ENCODE results near the gene KLHL5. TPM values are rescaled to one million over a fixed set of nuclear protein-coding genes. Genes with fewer than 3 reads are reported as not detected.
A peak's percentile ranks its signal among the peaks of the same experiment; 100 is the strongest.

Gene KLHL5
- total and polyA plus RNA-seq, 9 of the 15 experiments (the other 6 are each of a cell fraction or from before 2014, with no cell fraction given): 8.0 to 30.8 (median 22.1) TPM

DNA sequence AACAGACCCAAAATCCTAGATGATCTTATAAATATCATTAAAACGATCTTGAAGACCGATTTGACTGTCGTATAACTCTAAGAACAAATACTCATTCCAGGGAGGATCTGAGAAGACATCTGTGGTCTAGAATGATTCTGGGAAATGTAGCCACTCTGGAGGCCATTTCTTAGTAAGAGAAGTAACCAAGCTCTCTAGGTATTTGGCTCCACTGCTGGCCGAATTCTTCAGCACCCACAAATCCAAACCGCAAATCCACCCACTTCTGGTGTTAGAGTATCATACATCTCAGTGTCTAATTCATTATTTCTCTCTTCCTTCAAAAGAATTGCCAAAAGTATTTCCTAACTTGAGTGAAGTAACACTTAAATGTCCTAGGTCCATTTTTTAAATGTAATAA is 23.9 kb downstream of the KLHL5 start (continued):
- TF ChIP-seq, protein P1, sequence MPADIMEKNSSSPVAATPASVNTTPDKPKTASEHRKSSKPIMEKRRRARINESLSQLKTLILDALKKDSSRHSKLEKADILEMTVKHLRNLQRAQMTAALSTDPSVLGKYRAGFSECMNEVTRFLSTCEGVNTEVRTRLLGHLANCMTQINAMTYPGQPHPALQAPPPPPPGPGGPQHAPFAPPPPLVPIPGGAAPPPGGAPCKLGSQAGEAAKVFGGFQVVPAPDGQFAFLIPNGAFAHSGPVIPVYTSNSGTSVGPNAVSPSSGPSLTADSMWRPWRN (IDR thresholded peaks at IDR 0.05; ENCODE audit: low read depth): peak; percentile 67; the same call in 1 of the 2 replicates
- TF ChIP-seq PHF8 (IDR thresholded peaks at IDR 0.05; ENCODE audit: borderline replicate concordance, low read length) (no peak), BMI1 (IDR thresholded peaks at IDR 0.05; ENCODE audit: low read length) (no peak), EP300 (IDR thresholded peaks at IDR 0.05; ENCODE audit: low read length) (peak; percentile 56; the same call in 1 of the 2 replicates), HDAC1 (IDR thresholded peaks at IDR 0.05) (peak in 1 of 2 experiments; percentile 62; a peak in 2 of 4 replicates), THRAP3 (IDR thresholded peaks at IDR 0.05; ENCODE audit: borderline replicate concordance) (no peak), EP400 (IDR thresholded peaks at IDR 0.05) (no peak), POLR3G (IDR thresholded peaks at IDR 0.05; ENCODE audit: extremely low read depth, insufficient read length, insufficient replicate concordance) (no peak), CBFA2T3 (IDR thresholded peaks at IDR 0.05) (peak; percentile 33), ZNF707 (CRISPR knock-in tag; conservative IDR thresholded peaks at IDR 0.05) (no peak), CEBPG (CRISPR knock-in tag; IDR thresholded peaks at IDR 0.05) (no peak), CEBPG (tag; conservative IDR thresholded peaks at IDR 0.05 in 1 of 2, IDR thresholded peaks at IDR 0.05 in 1 of 2) (no peak), TEAD2 (tag; IDR thresholded peaks at IDR 0.05) (no peak), EGR1 (conservative IDR thresholded peaks at IDR 0.05) (peak; percentile 28), BRD9 (IDR thresholded peaks at IDR 0.05; ENCODE audit: low read depth, partially characterized antibody) (no peak), BACH1 (tag; IDR thresholded peaks at IDR 0.05) (peak; percentile 27; the same call in 1 of the 2 replicates), SMARCA4 (IDR thresholded peaks at IDR 0.05) (peak; percentile 46; the same call in 1 of the 2 replicates), FOSL1 (tag; conservative IDR thresholded peaks at IDR 0.05) (0 out of 2 replicates have a peak, but pooled peaks have one; percentile 22), RNF2 (IDR thresholded peaks at IDR 0.05) (peak; percentile 32; the same call in 1 of the 2 replicates), RAD21 (CRISPR knock-in tag; conservative IDR thresholded peaks at IDR 0.05 in 1 of 2, IDR thresholded peaks at IDR 0.05 in 1 of 2) (peak; percentile 33 to 34; a peak in 3 of 4 replicates), NBN (IDR thresholded peaks at IDR 0.05; ENCODE audit: low read depth) (no peak; the same call in 1 of the 2 replicates)
- TF ChIP-seq, protein P2, sequence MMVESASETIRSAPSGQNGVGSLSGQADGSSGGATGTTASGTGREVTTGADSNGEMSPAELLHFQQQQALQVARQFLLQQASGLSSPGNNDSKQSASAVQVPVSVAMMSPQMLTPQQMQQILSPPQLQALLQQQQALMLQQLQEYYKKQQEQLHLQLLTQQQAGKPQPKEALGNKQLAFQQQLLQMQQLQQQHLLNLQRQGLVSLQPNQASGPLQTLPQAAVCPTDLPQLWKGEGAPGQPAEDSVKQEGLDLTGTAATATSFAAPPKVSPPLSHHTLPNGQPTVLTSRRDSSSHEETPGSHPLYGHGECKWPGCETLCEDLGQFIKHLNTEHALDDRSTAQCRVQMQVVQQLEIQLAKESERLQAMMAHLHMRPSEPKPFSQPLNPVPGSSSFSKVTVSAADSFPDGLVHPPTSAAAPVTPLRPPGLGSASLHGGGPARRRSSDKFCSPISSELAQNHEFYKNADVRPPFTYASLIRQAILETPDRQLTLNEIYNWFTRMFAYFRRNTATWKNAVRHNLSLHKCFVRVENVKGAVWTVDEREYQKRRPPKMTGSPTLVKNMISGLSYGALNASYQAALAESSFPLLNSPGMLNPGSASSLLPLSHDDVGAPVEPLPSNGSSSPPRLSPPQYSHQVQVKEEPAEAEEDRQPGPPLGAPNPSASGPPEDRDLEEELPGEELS (CRISPR knock-in tag; IDR thresholded peaks at IDR 0.05; ENCODE audit: borderline replicate concordance): no peak
- TF ChIP-seq, protein P3, sequence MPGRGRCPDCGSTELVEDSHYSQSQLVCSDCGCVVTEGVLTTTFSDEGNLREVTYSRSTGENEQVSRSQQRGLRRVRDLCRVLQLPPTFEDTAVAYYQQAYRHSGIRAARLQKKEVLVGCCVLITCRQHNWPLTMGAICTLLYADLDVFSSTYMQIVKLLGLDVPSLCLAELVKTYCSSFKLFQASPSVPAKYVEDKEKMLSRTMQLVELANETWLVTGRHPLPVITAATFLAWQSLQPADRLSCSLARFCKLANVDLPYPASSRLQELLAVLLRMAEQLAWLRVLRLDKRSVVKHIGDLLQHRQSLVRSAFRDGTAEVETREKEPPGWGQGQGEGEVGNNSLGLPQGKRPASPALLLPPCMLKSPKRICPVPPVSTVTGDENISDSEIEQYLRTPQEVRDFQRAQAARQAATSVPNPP (IDR thresholded peaks at IDR 0.05; ENCODE audit: borderline replicate concordance, insufficient read depth, insufficient read length): no peak
- TF ChIP-seq, protein P4, sequence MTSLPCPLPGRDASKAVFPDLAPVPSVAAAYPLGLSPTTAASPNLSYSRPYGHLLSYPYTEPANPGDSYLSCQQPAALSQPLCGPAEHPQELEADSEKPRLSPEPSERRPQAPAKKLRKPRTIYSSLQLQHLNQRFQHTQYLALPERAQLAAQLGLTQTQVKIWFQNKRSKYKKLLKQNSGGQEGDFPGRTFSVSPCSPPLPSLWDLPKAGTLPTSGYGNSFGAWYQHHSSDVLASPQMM (CRISPR knock-in tag; IDR thresholded peaks at IDR 0.05): no peak
- TF ChIP-seq, protein P5, sequence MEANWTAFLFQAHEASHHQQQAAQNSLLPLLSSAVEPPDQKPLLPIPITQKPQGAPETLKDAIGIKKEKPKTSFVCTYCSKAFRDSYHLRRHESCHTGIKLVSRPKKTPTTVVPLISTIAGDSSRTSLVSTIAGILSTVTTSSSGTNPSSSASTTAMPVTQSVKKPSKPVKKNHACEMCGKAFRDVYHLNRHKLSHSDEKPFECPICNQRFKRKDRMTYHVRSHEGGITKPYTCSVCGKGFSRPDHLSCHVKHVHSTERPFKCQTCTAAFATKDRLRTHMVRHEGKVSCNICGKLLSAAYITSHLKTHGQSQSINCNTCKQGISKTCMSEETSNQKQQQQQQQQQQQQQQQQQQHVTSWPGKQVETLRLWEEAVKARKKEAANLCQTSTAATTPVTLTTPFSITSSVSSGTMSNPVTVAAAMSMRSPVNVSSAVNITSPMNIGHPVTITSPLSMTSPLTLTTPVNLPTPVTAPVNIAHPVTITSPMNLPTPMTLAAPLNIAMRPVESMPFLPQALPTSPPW (CRISPR knock-in tag; IDR thresholded peaks at IDR 0.05): peak; percentile 35; the same call in 1 of the 2 replicates
